ENCODE measurements around the gene SRSF2.
"Not testable (repeated sequence)": the region's sequence is repeated elsewhere in the genome, so short reads cannot be mapped to it uniquely, and the experiment has no call there.

SRSF2 gene

DNA sequence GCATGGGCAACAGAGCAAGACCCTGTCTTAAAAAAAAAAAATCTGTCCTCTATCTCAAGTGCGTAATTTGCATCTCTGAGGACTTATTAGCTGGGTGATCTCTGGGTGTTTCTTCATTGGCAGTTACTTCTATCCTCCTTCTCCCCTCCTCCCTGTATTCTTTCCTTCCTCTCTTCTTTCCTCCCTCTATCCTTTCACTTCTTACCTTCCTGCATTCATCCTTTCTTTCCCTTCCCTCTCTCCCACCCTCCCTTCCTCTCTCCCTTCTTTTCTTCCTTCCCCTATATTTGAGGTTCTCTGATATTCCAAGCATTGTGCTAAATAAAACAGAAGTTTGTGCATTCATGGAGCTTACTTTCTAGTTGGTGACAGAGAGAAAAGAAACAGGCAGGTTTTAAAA, 11.5 kb upstream of the SRSF2 start:
- TF ChIP-seq CTCF (IDR thresholded peaks at IDR 0.05; ENCODE audit: low read depth, low read length, missing control alignments), result no peak
- H3K4me3 ChIP-seq (ENCODE audit: low read depth, low read length), result no peak overlapping the region
- DNase-seq (ENCODE audit: low read depth), result no peak

DNA sequence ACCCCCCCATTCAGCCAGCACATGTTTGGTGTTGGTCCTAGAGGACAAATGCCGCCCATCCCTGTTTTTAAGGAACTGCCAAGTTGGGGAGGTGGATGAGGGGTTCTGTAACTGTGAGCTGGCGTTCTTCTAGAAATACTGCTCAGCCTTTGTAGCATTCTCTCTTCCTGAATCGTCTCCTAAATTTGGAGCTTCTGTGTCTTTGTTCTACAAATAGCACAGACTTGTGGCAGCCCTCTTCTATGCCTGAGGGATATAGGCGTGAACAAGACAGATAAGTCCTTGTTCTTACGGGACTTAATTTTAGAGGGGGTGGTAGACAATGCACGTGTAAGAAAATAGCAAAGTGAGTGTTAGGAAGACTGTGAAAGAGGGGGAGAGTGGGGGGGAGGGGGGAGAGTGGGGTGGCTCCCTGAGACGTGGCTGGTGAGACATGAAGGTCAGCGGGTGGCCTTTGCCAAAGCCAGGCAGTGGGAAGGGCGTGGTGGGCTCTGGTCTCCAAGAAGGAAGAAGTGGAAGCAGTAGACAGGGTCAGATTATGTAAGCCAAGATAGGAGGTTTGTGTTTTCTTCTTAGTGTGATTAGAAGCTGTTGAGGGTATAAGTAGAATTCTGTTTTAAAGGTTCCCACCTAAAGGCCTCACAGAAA, 10.7 kb upstream of the SRSF2 start:
- no peak for DNase-seq (ENCODE audit: low read depth)
- TF ChIP-seq CTCF (IDR thresholded peaks at IDR 0.05; ENCODE audit: low read depth, low read length, missing control alignments), result no peak

DNA sequence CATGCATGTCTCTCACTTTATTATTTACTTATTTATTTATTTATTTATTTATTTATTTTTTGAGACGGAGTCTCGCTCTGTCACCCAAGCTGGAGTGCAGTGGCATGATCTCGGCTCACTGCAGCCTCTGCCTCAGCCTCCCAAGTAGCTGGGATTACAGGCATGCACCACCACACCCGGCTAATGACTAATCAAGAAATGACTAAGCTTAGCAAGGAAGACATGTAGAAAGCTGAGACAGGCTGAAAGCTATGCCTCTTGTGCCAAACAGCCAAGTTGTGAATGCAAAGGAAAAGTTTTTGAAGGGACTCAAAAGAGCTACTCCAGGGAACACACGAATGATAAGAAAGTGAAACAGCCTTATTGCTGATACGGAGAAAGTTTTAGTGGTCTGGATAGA, 8.7 kb upstream of the SRSF2 start:
- DNase-seq (ENCODE audit: low read depth); H3K4me3 ChIP-seq (ENCODE audit: low read depth, low read length): not testable (repeated sequence)

More for the DNA sequence above, 10.7 kb upstream of the SRSF2 start:
- no peak overlapping the region for H3K4me3 ChIP-seq (ENCODE audit: low read depth, low read length)

DNA sequence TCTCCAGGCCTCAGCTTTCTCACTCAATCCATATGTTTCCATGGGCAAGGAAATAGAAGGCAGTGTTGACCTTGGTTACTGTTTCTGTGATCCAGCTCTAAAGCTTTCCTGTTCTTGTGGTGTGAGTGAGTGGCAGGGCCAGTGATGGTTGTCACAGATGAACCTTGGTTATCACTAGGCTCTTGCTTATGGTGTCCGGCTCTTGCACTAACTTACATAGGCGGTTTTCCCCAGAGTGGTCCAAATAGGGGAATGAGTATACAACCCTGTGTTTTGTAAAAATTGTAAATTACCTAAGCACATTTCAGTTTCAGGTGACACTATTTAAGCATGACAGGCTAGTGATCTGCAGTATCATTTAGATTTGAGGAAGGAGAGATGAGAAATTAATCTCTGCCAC, 7.6 kb upstream of the SRSF2 start:
- no peak for DNase-seq (ENCODE audit: low read depth)
- H3K4me3 ChIP-seq (ENCODE audit: low read depth, low read length), result no peak overlapping the region
- TF ChIP-seq CTCF (IDR thresholded peaks at IDR 0.05; ENCODE audit: low read depth, low read length, missing control alignments), result no peak

DNA sequence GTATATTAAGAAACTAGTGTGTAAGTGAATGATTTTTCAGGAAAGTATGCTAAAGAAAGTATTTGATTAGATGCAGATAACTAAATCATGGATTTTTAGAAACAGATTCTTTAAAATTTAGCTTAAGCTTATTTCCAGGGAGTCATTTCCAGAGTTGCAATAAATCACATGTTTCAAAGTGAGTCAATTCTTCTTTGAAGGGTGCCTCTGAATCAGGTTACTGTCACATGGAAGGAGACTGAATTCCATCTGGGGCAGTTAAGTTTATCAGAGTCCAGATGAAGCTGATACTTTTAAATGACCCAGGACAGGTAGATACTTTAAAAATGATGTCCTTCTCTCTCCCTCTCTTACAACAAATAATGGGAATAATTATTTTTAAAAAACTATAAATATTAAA, 5.8 kb upstream of the SRSF2 start:
- DNase-seq (ENCODE audit: low read depth), result no peak
- no peak overlapping the region for H3K4me3 ChIP-seq (ENCODE audit: low read depth, low read length)
- no peak for TF ChIP-seq CTCF (IDR thresholded peaks at IDR 0.05; ENCODE audit: low read depth, low read length, missing control alignments)

DNA sequence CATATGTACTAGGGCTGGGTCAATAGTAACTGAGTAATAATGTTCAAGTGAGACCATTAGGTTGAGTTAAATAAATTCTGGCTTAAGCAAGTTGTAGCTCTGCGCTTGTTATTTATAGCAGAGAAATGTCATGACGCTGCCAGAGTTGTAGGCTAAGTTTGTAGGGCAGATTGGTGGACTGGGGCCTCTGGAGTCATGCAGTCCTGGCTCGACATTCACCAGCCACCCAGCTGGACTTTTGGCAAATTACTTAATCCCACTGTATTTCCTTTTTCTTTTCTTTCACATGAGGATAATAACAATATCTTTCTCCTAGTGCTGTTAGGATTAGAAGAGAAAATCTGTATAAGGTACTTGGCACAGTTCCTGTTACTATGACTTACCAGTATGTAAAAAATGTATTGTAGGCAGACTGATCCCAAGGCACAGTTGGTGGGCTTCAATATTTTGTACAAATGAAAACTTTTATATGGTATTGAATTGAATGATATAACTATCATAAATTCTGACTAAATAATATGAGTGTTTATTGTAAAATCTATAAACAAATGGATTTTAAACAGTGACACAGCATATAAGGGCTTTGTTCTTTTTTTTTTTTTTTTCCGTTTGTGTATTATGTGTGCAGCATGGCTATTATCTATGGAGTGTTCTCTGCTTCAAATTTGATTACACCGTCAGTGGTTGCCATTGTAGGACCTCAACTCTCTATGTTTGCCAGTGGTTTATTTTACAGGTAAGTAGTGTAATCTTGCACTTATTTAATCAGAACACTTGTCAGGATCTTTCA, 3.4 kb upstream of the SRSF2 start:
- TF ChIP-seq CTCF (IDR thresholded peaks at IDR 0.05; ENCODE audit: low read depth, low read length, missing control alignments), result no peak
- DNase-seq (ENCODE audit: low read depth), result no peak
- H3K4me3 ChIP-seq (ENCODE audit: low read depth, low read length), result no peak overlapping the region

DNA sequence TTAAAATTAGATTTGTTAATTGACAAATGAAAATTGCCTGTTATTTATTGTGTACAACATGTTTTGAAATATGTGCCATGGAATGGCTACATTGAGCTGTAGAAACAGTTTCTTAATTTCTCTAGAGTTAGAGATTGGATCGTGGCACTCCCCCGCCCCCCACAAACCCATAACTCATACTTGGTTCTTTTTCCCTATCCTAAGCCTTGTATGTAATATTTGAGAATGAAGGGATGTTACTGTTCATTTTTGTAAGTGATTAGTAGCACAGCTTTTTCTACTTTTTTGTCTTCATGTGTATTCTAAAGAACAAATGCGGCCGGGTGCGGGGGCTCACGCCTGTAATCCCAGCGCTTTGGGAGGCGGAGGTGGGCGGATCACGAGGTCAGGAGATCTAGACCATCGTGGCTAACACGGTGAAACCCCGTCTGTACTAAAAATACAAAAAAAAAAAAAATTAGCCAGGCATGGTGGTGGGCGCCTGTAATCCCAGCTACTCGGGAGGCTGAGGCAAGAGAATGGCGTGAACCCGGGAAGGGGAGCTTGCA, 2.5 kb upstream of the SRSF2 start:
- DNase-seq (ENCODE audit: low read depth); H3K4me3 ChIP-seq (ENCODE audit: low read depth, low read length): not testable (repeated sequence)

GRCh38 chr17:76738468-76738850, 1.3 kb upstream of the SRSF2 start:
- no peak for TF ChIP-seq CTCF (IDR thresholded peaks at IDR 0.05; ENCODE audit: low read depth, low read length, missing control alignments)
- peak overlapping the region; percentile 92 for H3K4me3 ChIP-seq (ENCODE audit: low read depth, low read length)
- no peak for DNase-seq (ENCODE audit: low read depth)
